Tibial nerve (tissue), 4 donors: ENCODE data around the gene TAS2R3.
"Not testable (repeated sequence)": the region's sequence is repeated elsewhere in the genome, so short reads cannot be mapped to it uniquely, and the experiment has no call there.

Experiments used
- EP300 ChIP-seq, 2 donors: sonication (generic); formaldehyde crosslinking; IDR thresholded peaks; one replicate each; pipeline ENCODE4 v1.6.1; 2017; ENCODE audit warnings: antibody characterized with exemption in 2 of 2, mild to moderate bottlenecking in 1 of 2
- POLR2A ChIP-seq, 2 donors: fragments of 450-650 bp; IDR thresholded peaks; one replicate each; pipeline ENCODE4 v1.6.1; 2017; ENCODE audit warnings: antibody characterized with exemption in 2 of 2, mild to moderate bottlenecking in 2 of 2, moderate library complexity in 2 of 2
- TF ChIP-seq, protein P1 (sequence below), 5 experiments: fragments of 200-600 bp in 3 of 5; fragments of 450-650 bp in 2 of 5; sonication (generic) in 3 of 5; IDR thresholded peaks; one replicate each; pipeline ENCODE4 v1.5.1; 2016 to 2019; ENCODE audit warnings: antibody characterized with exemption in 5 of 5, mild to moderate bottlenecking in 3 of 5, moderate library complexity in 2 of 5

GRCh38 chr7:141770083-141770583 is 6.2 kb downstream of the TAS2R3 start:
- TF ChIP-seq POLR2A, EP300 (IDR thresholded peaks at IDR 0.05): not testable (repeated sequence)
- TF ChIP-seq, protein P1, sequence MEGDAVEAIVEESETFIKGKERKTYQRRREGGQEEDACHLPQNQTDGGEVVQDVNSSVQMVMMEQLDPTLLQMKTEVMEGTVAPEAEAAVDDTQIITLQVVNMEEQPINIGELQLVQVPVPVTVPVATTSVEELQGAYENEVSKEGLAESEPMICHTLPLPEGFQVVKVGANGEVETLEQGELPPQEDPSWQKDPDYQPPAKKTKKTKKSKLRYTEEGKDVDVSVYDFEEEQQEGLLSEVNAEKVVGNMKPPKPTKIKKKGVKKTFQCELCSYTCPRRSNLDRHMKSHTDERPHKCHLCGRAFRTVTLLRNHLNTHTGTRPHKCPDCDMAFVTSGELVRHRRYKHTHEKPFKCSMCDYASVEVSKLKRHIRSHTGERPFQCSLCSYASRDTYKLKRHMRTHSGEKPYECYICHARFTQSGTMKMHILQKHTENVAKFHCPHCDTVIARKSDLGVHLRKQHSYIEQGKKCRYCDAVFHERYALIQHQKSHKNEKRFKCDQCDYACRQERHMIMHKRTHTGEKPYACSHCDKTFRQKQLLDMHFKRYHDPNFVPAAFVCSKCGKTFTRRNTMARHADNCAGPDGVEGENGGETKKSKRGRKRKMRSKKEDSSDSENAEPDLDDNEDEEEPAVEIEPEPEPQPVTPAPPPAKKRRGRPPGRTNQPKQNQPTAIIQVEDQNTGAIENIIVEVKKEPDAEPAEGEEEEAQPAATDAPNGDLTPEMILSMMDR (IDR thresholded peaks at IDR 0.05) = not testable (repeated sequence)
